Osteoblast (primary cell): ENCODE measurements around the gene FASTKD3. TPM values are rescaled to one million over a fixed set of nuclear protein-coding genes. Genes with fewer than 3 reads are reported as not detected.

ENCODE experiments used
- DNase-seq: peaks from one replicate; pipeline ENCODE4 v3.0.0; 2011; ENCODE audit warnings: low spot score, mixed read lengths; ENCODE audit not compliant: insufficient read length; ENCODE audit errors: missing footprints
- H2AFZ ChIP-seq: 2 replicates; pipeline ENCODE4 v1.6.0; 2011; ENCODE audit warnings: mild to moderate bottlenecking, low read length
- H3K27ac ChIP-seq: 2 replicates; pipeline ENCODE4 v1.5.1; 2011; ENCODE audit warnings: mild to moderate bottlenecking, low read depth, low read length, moderate library complexity
- H3K27me3 ChIP-seq: 2 replicates; pipeline ENCODE4 v1.6.0; 2012; ENCODE audit warnings: mild to moderate bottlenecking, control low read depth, inconsistent platforms, low read length, moderate library complexity; ENCODE audit not compliant: insufficient read depth
- H3K36me3 ChIP-seq: 2 replicates; pipeline ENCODE4 v1.5.1; 2011; ENCODE audit warnings: mild to moderate bottlenecking, low read length, control low read depth, moderate library complexity; ENCODE audit not compliant: insufficient read depth
- H3K4me1 ChIP-seq: 2 replicates; pipeline ENCODE4 v1.5.1; 2011; ENCODE audit warnings: mild to moderate bottlenecking, low read length, control low read depth, moderate library complexity; ENCODE audit not compliant: insufficient read depth
- H3K4me2 ChIP-seq: 2 replicates; pipeline ENCODE4 v1.6.0; 2011; ENCODE audit warnings: mild to moderate bottlenecking, low read length; ENCODE audit not compliant: insufficient read depth
- H3K4me3 ChIP-seq: fragments of 200-600 bp; sonication (generic); 3 replicates; pipeline ENCODE4 v1.5.1; 2012; ENCODE audit warnings: mild to moderate bottlenecking, low read length, inconsistent platforms; ENCODE audit not compliant: insufficient read depth
- H3K79me2 ChIP-seq: 2 replicates; pipeline ENCODE4 v1.6.0; 2012; ENCODE audit warnings: mild to moderate bottlenecking, low read length, control low read depth, inconsistent platforms; ENCODE audit not compliant: insufficient read depth
- H3K9me3 ChIP-seq: 2 replicates; pipeline ENCODE4 v1.5.1; 2011; ENCODE audit warnings: low read depth, low read length, control low read depth
- H4K20me1 ChIP-seq: 2 replicates; pipeline ENCODE4 v1.6.0; 2012; ENCODE audit warnings: mild to moderate bottlenecking, low read length, control low read depth; ENCODE audit not compliant: insufficient read depth
- CTCF ChIP-seq: IDR thresholded peaks from 2 replicates; pipeline ENCODE4 v1.5.1; 2011; ENCODE audit warnings: mild to moderate bottlenecking, low read depth, low read length, moderate library complexity; ENCODE audit errors: extremely low read depth
- total RNA-seq: library from RNA; depleted of rRNA; stranded (reverse); fragments of >200 nt; gene quantifications from 2 replicates; pipeline ENCODE4 v1.2.3, GENCODE V29; 2012

FASTKD3 gene
- total RNA-seq, 1 donor = 10.9 TPM

- H3K4me3 ChIP-seq = no peak overlapping the region
- TF ChIP-seq CTCF = no peak
- no peak overlapping the region for H2AFZ ChIP-seq
- no peak overlapping the region for H3K27ac ChIP-seq
- H3K36me3 ChIP-seq = no peaks in the 10 kb centered on the region
- H3K4me2 ChIP-seq = peak overlapping the region; percentile 26
- H3K27me3 ChIP-seq = peaks cover 14% of the 10 kb centered on the region
- peaks cover 3% of the 10 kb centered on the region for H3K4me1 ChIP-seq
- H4K20me1 ChIP-seq = no peaks in the 10 kb centered on the region
- no peaks in the 10 kb centered on the region for H3K79me2 ChIP-seq
- no peak for DNase-seq
- no peaks in the 10 kb centered on the region for H3K9me3 ChIP-seq
Observed at GRCh38 chr5:7852988-7853387, 15.8 kb downstream of the FASTKD3 start.

- peak overlapping the region; percentile 26 for H3K4me2 ChIP-seq
- no peaks in the 10 kb centered on the region for H3K36me3 ChIP-seq
- H3K4me3 ChIP-seq = no peak overlapping the region
- H2AFZ ChIP-seq = no peak overlapping the region
- H3K27ac ChIP-seq = no peak overlapping the region
- no peaks in the 10 kb centered on the region for H3K79me2 ChIP-seq
- peaks cover 14% of the 10 kb centered on the region for H3K27me3 ChIP-seq
- no peak for TF ChIP-seq CTCF
- peak; percentile 81 for DNase-seq
- peaks cover 3% of the 10 kb centered on the region for H3K4me1 ChIP-seq
- H4K20me1 ChIP-seq = no peaks in the 10 kb centered on the region
- no peaks in the 10 kb centered on the region for H3K9me3 ChIP-seq
Observed at GRCh38 chr5:7852542-7852941, 16.3 kb downstream of the FASTKD3 start.

- H4K20me1 ChIP-seq = no peaks in the 10 kb centered on the region
- H3K79me2 ChIP-seq = no peaks in the 10 kb centered on the region
- peaks cover 14% of the 10 kb centered on the region for H3K27me3 ChIP-seq
- no peak overlapping the region for H3K4me3 ChIP-seq
- no peak overlapping the region for H2AFZ ChIP-seq
- H3K4me2 ChIP-seq = no peak overlapping the region
- H3K4me1 ChIP-seq = peaks cover 3% of the 10 kb centered on the region
- peak; percentile 55 for DNase-seq
- H3K27ac ChIP-seq = no peak overlapping the region
- no peaks in the 10 kb centered on the region for H3K36me3 ChIP-seq
- TF ChIP-seq CTCF = no peak
- H3K9me3 ChIP-seq = no peaks in the 10 kb centered on the region
Observed at GRCh38 chr5:7851617-7852289, 17.1 kb downstream of the FASTKD3 start.

GRCh38 chr5:7851240-7851592 lies 17.6 kb downstream of the FASTKD3 start:
- H4K20me1 ChIP-seq = no peaks in the 10 kb centered on the region
- H2AFZ ChIP-seq = peak overlapping the region; percentile 68
- no peaks in the 10 kb centered on the region for H3K79me2 ChIP-seq
- H3K4me3 ChIP-seq = peak overlapping the region; percentile 66
- H3K9me3 ChIP-seq = no peaks in the 10 kb centered on the region
- H3K4me2 ChIP-seq = peak overlapping the region; percentile 72
- H3K27me3 ChIP-seq = peaks cover 14% of the 10 kb centered on the region
- peaks cover 3% of the 10 kb centered on the region for H3K4me1 ChIP-seq
- no peak for TF ChIP-seq CTCF
- H3K36me3 ChIP-seq = no peaks in the 10 kb centered on the region
- H3K27ac ChIP-seq = no peak overlapping the region
- DNase-seq = no peak
